ENCODE results near the gene ATP10B.
"Not testable (repeated sequence)": the region's sequence is repeated elsewhere in the genome, so short reads cannot be mapped to it uniquely, and the experiment has no call there.

The ATP10B gene

GRCh38 chr5:160750938-160751657, 100.9 kb downstream of the ATP10B start:
- Mint-ChIP-seq H3K4me3 (no peak overlapping the region), H3K9me3 (no peaks in the 10 kb centered on the region), H3K27ac (no peak overlapping the region)

GRCh38 chr5:160749682-160750081, 102.3 kb downstream of the ATP10B start:
- H3K27ac Mint-ChIP-seq, result no peak overlapping the region

More at GRCh38 chr5:160750938-160751657, 100.9 kb downstream of the ATP10B start:
- Mint-ChIP-seq H3K36me3 (ENCODE audit: low read depth) (no peaks in the 10 kb centered on the region), H3K4me1 (ENCODE audit: low read depth) (no peaks in the 10 kb centered on the region), H3K27me3 (ENCODE audit: low read depth) (peaks cover 6% of the 10 kb centered on the region)

GRCh38 chr5:160749026-160749425, 103.0 kb downstream of the ATP10B start:
- Mint-ChIP-seq H3K4me3 (no peak overlapping the region), H3K27me3 (ENCODE audit: low read depth) (peaks cover 6% of the 10 kb centered on the region), H3K36me3 (ENCODE audit: low read depth) (no peaks in the 10 kb centered on the region)

More at GRCh38 chr5:160749682-160750081, 102.3 kb downstream of the ATP10B start:
- no peaks in the 10 kb centered on the region for H3K9me3 Mint-ChIP-seq
- H3K4me3 Mint-ChIP-seq, result no peak overlapping the region
- peaks cover 6% of the 10 kb centered on the region for H3K27me3 Mint-ChIP-seq (ENCODE audit: low read depth)
- H3K4me1 Mint-ChIP-seq (ENCODE audit: low read depth), result no peaks in the 10 kb centered on the region
- no peaks in the 10 kb centered on the region for H3K36me3 Mint-ChIP-seq (ENCODE audit: low read depth)

GRCh38 chr5:160747987-160748386, 104.0 kb downstream of the ATP10B start:
- H3K4me3 Mint-ChIP-seq, result no peak overlapping the region

More at GRCh38 chr5:160749026-160749425, 103.0 kb downstream of the ATP10B start:
- H3K9me3 Mint-ChIP-seq, result no peaks in the 10 kb centered on the region
- no peak overlapping the region for H3K27ac Mint-ChIP-seq
- H3K4me1 Mint-ChIP-seq (ENCODE audit: low read depth), result no peaks in the 10 kb centered on the region

GRCh38 chr5:160747559-160747958, 104.5 kb downstream of the ATP10B start:
- H3K27ac Mint-ChIP-seq, result no peak overlapping the region
- peaks cover 6% of the 10 kb centered on the region for H3K27me3 Mint-ChIP-seq (ENCODE audit: low read depth)
- no peaks in the 10 kb centered on the region for H3K4me1 Mint-ChIP-seq (ENCODE audit: low read depth)
- no peaks in the 10 kb centered on the region for H3K36me3 Mint-ChIP-seq (ENCODE audit: low read depth)
- H3K4me3 Mint-ChIP-seq, result no peak overlapping the region
- no peaks in the 10 kb centered on the region for H3K9me3 Mint-ChIP-seq

More at GRCh38 chr5:160747987-160748386, 104.0 kb downstream of the ATP10B start:
- peaks cover 6% of the 10 kb centered on the region for H3K27me3 Mint-ChIP-seq (ENCODE audit: low read depth)
- H3K36me3 Mint-ChIP-seq (ENCODE audit: low read depth), result no peaks in the 10 kb centered on the region
- H3K4me1 Mint-ChIP-seq (ENCODE audit: low read depth), result no peaks in the 10 kb centered on the region
- no peaks in the 10 kb centered on the region for H3K9me3 Mint-ChIP-seq
- no peak overlapping the region for H3K27ac Mint-ChIP-seq

GRCh38 chr5:160744268-160745101, 107.5 kb downstream of the ATP10B start:
- Mint-ChIP-seq H3K4me1 (ENCODE audit: low read depth) (no peaks in the 10 kb centered on the region), H3K27me3 (ENCODE audit: low read depth) (peaks cover 5% of the 10 kb centered on the region)

GRCh38 chr5:160743027-160743426, 109.0 kb downstream of the ATP10B start:
- H3K27me3 Mint-ChIP-seq (ENCODE audit: low read depth), result peaks cover under 1% of the 10 kb centered on the region
- H3K4me3 Mint-ChIP-seq, result no peak overlapping the region
- no peak overlapping the region for H3K27ac Mint-ChIP-seq
- no peaks in the 10 kb centered on the region for H3K9me3 Mint-ChIP-seq
- H3K4me1 Mint-ChIP-seq (ENCODE audit: low read depth), result no peaks in the 10 kb centered on the region
- no peaks in the 10 kb centered on the region for H3K36me3 Mint-ChIP-seq (ENCODE audit: low read depth)

More at GRCh38 chr5:160744268-160745101, 107.5 kb downstream of the ATP10B start:
- Mint-ChIP-seq H3K27ac (no peak overlapping the region), H3K36me3 (ENCODE audit: low read depth) (no peaks in the 10 kb centered on the region), H3K9me3 (no peaks in the 10 kb centered on the region), H3K4me3 (no peak overlapping the region)

- no peaks in the 10 kb centered on the region for H3K36me3 Mint-ChIP-seq (ENCODE audit: low read depth)
- no peak overlapping the region for H3K27ac Mint-ChIP-seq
- H3K9me3 Mint-ChIP-seq, result no peaks in the 10 kb centered on the region
- no peaks in the 10 kb centered on the region for H3K4me1 Mint-ChIP-seq (ENCODE audit: low read depth)
- no peak overlapping the region for H3K4me3 Mint-ChIP-seq
- H3K27me3 Mint-ChIP-seq (ENCODE audit: low read depth), result no peaks in the 10 kb centered on the region
These were observed 109.6 kb downstream of the ATP10B start for GRCh38 chr5:160742446-160742845.

GRCh38 chr5:160727296-160727997, 124.6 kb downstream of the ATP10B start:
- H3K9me3 Mint-ChIP-seq, result no peaks in the 10 kb centered on the region

GRCh38 chr5:160726721-160727120, 125.3 kb downstream of the ATP10B start:
- Mint-ChIP-seq H3K4me1 (ENCODE audit: low read depth) (no peaks in the 10 kb centered on the region), H3K9me3 (no peaks in the 10 kb centered on the region), H3K27ac (no peak overlapping the region), H3K4me3 (no peak overlapping the region), H3K27me3 (ENCODE audit: low read depth) (no peaks in the 10 kb centered on the region), H3K36me3 (ENCODE audit: low read depth) (no peaks in the 10 kb centered on the region)

More at GRCh38 chr5:160727296-160727997, 124.6 kb downstream of the ATP10B start:
- H3K36me3 Mint-ChIP-seq (ENCODE audit: low read depth), result no peaks in the 10 kb centered on the region
- H3K27me3 Mint-ChIP-seq (ENCODE audit: low read depth), result no peaks in the 10 kb centered on the region
- H3K4me3 Mint-ChIP-seq, result no peak overlapping the region
- H3K4me1 Mint-ChIP-seq (ENCODE audit: low read depth), result no peaks in the 10 kb centered on the region
- H3K27ac Mint-ChIP-seq, result no peak overlapping the region

- Mint-ChIP-seq H3K36me3 (ENCODE audit: low read depth) (no peaks in the 10 kb centered on the region), H3K9me3 (no peaks in the 10 kb centered on the region), H3K4me3 (no peak overlapping the region), H3K27ac (no peak overlapping the region), H3K4me1 (ENCODE audit: low read depth) (no peaks in the 10 kb centered on the region), H3K27me3 (ENCODE audit: low read depth) (no peaks in the 10 kb centered on the region)
These were observed 131.2 kb downstream of the ATP10B start for GRCh38 chr5:160720822-160721221.

GRCh38 chr5:160715508-160715907, 136.5 kb downstream of the ATP10B start:
- H3K27ac Mint-ChIP-seq; H3K4me3 Mint-ChIP-seq; H3K4me1 Mint-ChIP-seq (ENCODE audit: low read depth); H3K27me3 Mint-ChIP-seq (ENCODE audit: low read depth); H3K9me3 Mint-ChIP-seq; H3K36me3 Mint-ChIP-seq (ENCODE audit: low read depth): not testable (repeated sequence)

GRCh38 chr5:160703547-160704189, 148.3 kb downstream of the ATP10B start:
- peaks cover 2% of the 10 kb centered on the region for H3K9me3 Mint-ChIP-seq
- no peaks in the 10 kb centered on the region for H3K4me1 Mint-ChIP-seq (ENCODE audit: low read depth)
- H3K27ac Mint-ChIP-seq, result no peak overlapping the region
- no peaks in the 10 kb centered on the region for H3K27me3 Mint-ChIP-seq (ENCODE audit: low read depth)
- H3K36me3 Mint-ChIP-seq (ENCODE audit: low read depth), result no peaks in the 10 kb centered on the region
- no peak overlapping the region for H3K4me3 Mint-ChIP-seq

- H3K27me3 Mint-ChIP-seq (ENCODE audit: low read depth), result no peaks in the 10 kb centered on the region
- H3K36me3 Mint-ChIP-seq (ENCODE audit: low read depth), result no peaks in the 10 kb centered on the region
- no peak overlapping the region for H3K27ac Mint-ChIP-seq
- no peaks in the 10 kb centered on the region for H3K4me1 Mint-ChIP-seq (ENCODE audit: low read depth)
- H3K4me3 Mint-ChIP-seq, result no peak overlapping the region
- H3K9me3 Mint-ChIP-seq, result no peaks in the 10 kb centered on the region
These were observed 149.1 kb downstream of the ATP10B start for GRCh38 chr5:160702934-160703333.

All from T-helper 1 cell treated with Interleukin-12 subunit alpha and Interleukin-12 subunit beta and Interleukin-4 antibody, amounts not matched to agents 30 μg/mL and 1 μg/mL, for 36 hours (primary cell).